NT2/D1 (cell line): Measurements from ENCODE around the gene PXYLP1.

ENCODE experiments used
- SUZ12 ChIP-seq: IDR thresholded peaks from 2 replicates; pipeline ENCODE4 v1.6.1; 2011; ENCODE audit not compliant: insufficient read length, insufficient read depth; ENCODE audit errors: extremely low read depth
- YY1 ChIP-seq: IDR thresholded peaks from 2 replicates; pipeline ENCODE4 v1.6.1; 2011; ENCODE audit not compliant: insufficient read length, insufficient read depth
- ZNF274 ChIP-seq: IDR thresholded peaks from 2 replicates; pipeline ENCODE4 v1.6.1; 2011; ENCODE audit warnings: mild to moderate bottlenecking, low read depth, low read length

DNA sequence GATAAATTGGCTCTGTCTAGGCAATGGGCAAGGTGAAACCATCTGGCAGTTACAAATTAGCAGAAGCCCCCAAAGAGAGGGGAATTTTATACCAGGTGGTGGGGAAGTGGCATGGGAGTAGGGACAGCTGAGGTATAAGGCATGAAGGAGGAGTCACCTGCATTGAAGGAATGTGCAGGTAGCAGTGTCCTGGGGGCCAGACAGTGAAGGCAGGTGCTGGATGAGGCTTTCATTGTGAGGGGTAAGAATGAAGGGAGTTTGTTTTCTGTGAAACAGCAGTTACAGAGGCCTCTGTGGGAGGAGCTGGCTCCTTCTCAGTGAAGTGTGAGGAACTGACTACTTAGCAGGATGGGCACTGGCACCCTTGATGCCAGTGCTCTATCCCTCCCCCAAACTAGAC lies 19.1 kb upstream of the PXYLP1 start:
- no peak for TF ChIP-seq YY1
- TF ChIP-seq ZNF274 = no peak
- TF ChIP-seq SUZ12 = no peak
